Stimulated activated CD8-positive, alpha-beta memory T cell treated with anti-CD3 and anti-CD28 coated beads, Interleukin-7, amount 100 ng/mL, for 48 hours (primary cell): Measurements from ENCODE around the gene CXXC5.
"Not testable (repeated sequence)": the region's sequence is repeated elsewhere in the genome, so short reads cannot be mapped to it uniquely, and the experiment has no call there.

ENCODE experiments used
- DNase-seq, 2 donors: peaks; one replicate each; pipeline ENCODE4 v3.0.0-alpha.2; 2020; ENCODE audit warnings: low read depth in 1 of 2; ENCODE audit errors: extremely low read depth in 1 of 2

CXXC5 gene

GRCh38 chr5:139708877-139709581 lies 60.9 kb downstream of the CXXC5 start:
- no peak for DNase-seq

DNA sequence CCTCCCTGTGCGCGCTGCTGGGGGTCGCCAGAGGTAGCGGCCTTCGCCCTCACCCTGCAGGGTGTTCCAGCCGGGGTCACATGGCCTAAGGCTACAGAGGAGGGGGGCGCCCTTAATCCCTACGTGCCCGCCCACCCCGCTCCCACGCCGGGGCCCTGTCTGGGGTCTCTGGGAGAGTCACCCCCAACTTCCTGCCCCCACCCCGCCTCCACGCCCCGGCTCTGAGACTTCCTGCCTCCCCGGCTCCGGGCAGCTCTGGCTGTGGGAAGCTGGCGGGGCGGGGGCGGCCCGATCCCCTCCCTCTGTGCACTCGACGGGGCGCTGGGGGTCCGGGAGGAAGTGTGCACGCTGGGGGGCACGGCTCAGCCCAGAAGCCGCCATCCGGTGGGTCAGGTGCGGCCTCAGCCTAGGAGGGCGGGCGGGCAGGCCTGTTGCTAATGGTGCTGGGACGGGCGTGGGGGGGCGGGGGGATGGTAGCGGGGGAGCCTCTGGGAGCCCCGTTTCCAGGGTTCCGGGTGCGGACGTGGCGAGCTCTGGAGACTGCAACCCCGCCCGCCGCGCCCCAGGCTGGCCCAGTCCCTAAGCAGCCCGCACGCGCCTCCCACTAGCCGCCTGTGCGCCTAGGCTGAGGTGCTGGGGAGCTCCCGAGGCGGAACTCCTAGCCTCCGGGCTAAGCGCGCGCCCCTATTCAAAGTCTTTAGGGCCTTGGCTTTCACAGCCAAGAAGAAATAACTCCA lies 61.6 kb downstream of the CXXC5 start:
- DNase-seq: no peak

DNA sequence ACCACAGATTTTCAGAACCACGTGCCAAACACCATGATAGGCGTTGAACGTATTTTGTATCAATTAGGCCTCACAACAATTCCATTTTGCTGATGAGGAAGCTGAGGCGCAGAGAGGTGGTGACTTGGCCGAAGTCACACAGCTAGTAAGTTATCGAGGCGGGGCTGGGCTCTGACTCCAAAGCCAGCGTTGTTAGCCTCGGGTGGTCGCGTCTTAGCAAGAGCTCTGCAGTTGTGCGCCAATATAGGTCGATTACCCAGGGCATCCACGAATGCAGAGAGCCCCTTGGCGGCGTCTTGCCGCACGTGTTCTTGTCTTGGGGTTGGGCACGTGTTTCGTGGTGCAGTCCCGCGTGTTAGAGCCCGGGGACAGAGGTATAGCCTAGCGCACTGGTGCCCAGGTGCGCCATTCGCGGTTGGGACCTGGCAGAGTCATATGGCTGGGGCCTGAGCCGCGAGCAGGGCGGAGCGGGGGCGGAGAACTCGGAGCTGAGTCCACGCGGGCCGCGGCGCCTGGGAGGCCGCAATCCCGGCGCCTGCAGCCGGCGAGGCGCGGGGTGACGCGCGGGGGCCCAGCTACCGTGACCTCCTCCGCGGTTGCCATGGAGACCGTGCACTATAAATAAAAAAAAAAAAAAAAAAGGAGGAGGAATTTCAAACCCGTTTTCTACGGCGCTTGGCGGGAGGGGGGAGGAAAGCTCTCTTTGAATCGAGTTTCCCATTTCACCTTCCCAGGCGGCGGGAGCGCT lies 62.3 kb downstream of the CXXC5 start:
- DNase-seq: peak in 1 of 2 donors; percentile 29

- DNase-seq: peak in 1 of 2 donors; percentile 47
Measured at GRCh38 chr5:139711067-139711905, 63.1 kb downstream of the CXXC5 start.

DNA sequence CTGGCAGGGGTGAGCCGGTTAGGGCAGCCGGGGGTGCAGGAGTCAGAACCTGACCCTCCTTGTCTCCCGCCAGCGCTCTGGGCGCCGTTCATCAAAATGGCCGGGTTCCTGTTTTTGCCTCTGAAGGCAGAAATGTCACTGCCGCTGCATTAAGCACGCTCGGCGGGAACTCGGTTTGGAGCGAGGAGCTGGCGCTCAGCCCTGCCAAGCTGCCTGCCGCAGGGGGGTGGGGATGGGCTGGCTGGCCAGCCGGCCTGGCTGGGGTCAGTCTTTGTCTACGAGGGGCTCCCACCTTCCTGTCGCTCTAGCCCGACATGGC lies 63.7 kb downstream of the CXXC5 start:
- DNase-seq: no peak

- DNase-seq: no peak
Measured at GRCh38 chr5:139712412-139712811, 64.3 kb downstream of the CXXC5 start.

GRCh38 chr5:139713898-139714297 lies 65.7 kb downstream of the CXXC5 start:
- DNase-seq: not testable (repeated sequence)

GRCh38 chr5:139717221-139717620 lies 69.1 kb downstream of the CXXC5 start:
- no peak for DNase-seq

DNA sequence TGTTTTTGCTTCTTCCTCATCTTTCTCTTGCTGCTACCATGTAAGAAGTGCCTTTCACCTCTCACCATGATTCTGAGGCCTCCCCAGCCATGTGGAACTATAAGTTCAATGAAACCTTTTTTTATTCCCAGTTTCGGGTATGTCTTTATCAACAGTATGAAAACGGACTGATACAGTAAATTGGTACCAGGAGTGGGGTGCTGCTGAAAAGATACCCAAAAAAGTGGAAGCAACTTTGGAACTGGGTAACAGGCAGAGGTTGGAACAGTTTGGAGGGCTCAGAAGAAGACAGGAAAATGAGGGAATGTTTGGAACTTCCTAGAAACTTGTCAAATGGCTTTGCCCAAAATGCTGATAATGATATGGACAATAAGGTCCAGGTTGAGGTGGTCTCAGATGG lies 70.3 kb downstream of the CXXC5 start:
- DNase-seq: not testable (repeated sequence)

DNA sequence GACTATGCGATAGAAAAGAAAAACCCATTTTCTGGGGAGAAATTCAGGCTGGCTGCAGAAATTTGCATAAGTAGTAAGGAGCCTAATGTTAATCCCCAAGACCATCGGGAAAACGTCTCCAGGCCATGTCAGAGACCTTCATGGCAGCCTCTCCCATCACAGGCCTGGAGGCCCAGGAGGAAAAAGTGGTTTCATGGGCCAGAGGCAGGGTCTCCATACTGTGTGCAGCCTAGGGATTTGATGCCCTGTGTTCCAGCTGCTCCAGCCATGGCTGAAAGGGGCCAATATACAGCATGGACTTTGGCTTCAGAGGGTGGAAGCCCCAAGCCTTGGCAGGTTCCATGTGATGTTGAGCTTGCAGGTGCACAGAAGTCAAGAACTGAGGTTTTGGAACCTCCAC lies 71.8 kb downstream of the CXXC5 start:
- not testable (repeated sequence) for DNase-seq

DNA sequence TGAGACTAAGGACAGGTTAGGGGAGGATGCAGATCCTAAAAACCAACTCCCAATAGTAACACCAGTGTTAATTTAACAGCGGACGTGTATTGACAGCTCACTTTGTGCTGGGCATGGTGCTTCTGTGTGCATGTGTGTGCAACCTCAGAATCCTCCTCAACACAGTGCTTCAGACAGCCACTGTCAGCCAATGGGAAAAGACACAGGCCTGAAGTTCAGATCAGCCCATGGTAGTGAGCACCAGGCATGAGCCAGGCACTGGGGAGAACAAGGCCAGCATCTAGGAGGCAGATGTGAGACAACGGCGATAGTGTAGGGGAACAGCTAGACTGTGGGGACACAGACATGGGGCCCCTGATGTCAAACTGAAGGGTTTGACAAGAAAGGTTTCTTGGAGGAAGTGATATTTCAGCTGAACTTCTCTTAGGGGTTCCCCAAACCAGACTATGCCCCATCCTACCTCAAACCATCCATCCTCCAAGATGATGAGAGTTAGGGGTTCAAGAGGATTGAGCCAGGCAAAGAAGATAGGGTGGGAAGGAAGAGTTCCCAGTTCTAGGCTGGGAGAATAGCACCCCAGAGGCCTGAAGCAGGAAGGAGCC lies 75.9 kb downstream of the CXXC5 start:
- no peak for DNase-seq

DNA sequence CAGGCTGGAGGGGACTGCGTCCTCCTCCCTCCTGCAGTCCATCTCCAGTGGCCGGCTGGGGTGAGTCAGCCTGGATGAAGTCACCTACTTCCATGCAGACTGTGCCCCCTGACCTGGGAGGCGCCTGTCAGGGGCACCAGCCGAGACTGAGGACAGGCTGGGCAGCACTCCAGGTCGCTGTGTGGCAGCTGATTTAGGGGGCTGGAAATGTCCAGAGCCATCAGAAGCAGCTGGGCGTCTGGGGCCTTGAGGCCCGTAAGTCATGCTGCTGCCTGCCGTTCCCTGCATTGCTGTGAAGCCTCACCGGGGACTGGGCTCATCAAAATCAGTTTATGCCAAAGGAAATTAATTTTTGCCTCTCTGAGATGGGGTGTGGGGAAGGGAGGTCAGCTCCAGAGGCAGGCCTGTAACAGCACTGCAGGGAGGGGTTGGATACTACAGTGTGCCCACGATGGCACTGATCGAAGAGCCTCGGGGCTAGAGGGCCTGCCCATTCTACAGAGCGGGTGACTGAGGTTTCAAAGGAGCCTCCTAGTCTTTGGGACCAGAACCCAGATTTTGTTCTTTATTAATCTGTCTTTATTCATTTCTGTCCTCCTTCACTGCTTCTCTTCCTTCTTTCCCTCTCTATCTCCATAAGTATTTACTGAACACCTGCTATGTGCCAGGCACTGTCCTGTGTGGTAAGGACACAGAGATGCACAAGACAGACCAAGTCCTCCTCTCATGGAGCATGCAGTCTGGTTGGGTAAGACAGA lies 77.1 kb downstream of the CXXC5 start:
- DNase-seq: no peak

- DNase-seq: no peak
Measured at GRCh38 chr5:139726248-139726647, 78.1 kb downstream of the CXXC5 start.

- DNase-seq: not testable (repeated sequence)
Measured at GRCh38 chr5:139727615-139728014, 79.5 kb downstream of the CXXC5 start.

GRCh38 chr5:139731281-139731680 lies 83.1 kb downstream of the CXXC5 start:
- DNase-seq: no peak

GRCh38 chr5:139732019-139732418 lies 83.9 kb downstream of the CXXC5 start:
- DNase-seq: no peak

DNA sequence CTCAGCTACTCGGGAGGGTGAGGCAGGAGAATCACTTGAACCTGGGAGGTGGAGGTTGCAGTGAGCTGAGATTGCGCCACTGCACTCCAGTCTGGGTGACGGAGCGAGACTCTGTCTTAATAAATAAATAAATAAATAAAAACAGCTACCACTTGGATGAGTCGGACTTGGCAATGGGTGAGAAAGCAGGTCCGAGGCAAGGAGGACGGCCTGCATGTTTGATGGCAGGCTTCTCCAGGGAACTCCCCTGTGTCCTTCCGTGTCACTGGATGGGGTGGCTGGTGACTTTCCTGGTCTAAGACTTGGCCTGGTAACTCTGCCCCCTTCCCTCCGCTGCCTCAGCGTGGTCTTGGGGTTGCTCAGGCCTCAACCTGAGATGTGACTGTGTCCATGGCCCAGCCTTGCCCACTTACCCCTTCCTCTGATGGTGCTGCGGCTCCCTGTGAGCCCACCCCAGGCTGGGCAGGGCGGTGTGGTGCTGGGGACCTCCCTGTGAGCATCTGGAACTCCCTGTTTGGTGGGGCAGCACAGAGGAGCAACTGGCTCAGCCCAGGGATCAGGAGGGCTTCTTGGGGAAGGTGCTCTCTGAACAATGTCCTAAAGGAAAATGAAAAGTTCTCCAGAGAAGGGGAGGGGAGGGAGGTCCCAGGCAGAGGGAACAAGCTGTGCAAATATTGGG lies 85.0 kb downstream of the CXXC5 start:
- no peak for DNase-seq
